Fibroblast of the aortic adventitia (primary cell): ENCODE data around the gene GRPEL2. TPM values are rescaled to one million over a fixed set of nuclear protein-coding genes. Genes with fewer than 3 reads are reported as not detected.

Experiments used
- DNase-seq: peaks from one replicate; pipeline ENCODE4 v3.0.0-alpha.2; 2010; ENCODE audit warnings: low read depth
- H3K4me3 ChIP-seq: 2 replicates; pipeline ENCODE4 v1.5.1; 2011; ENCODE audit warnings: low read depth, mild to moderate bottlenecking, control low read depth, low read length, moderate library complexity
- total RNA-seq: library from RNA; depleted of rRNA; stranded (reverse); fragments of >200 nt; gene quantifications from 2 replicates; pipeline ENCODE4 v1.2.3, GENCODE V29; 2012; ENCODE audit warnings: low replicate concordance
- TF ChIP-seq, protein P1 (sequence below): IDR thresholded peaks from 2 replicates; pipeline ENCODE4 v1.5.1; 2011; ENCODE audit warnings: mild to moderate bottlenecking, low read length, control low read depth, inconsistent platforms; ENCODE audit not compliant: insufficient read depth

GRPEL2 gene
- total RNA-seq, 1 donor: 37.0 TPM

DNA sequence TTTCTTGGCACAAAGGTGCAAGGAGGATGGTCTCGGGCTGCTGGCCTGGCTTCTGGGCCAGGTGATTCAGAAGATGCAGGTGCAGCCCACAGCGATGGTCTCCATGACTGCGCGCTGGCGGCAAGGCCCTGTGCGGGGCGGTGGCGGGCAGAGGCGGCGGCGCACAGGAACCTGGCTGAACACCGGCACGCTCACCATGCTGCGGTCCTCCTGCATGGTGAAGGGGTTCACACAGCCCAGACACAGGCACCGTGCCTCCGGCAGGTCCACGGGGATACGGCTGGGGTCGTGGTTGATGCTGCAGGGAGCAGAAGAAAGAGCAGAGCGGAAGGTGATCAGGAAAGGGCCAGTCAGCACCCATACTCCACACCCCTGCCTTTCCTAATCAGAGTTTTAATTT lies 29.0 kb downstream of the GRPEL2 start:
- DNase-seq: no peak
- no peak overlapping the region for H3K4me3 ChIP-seq
- TF ChIP-seq, protein P1, sequence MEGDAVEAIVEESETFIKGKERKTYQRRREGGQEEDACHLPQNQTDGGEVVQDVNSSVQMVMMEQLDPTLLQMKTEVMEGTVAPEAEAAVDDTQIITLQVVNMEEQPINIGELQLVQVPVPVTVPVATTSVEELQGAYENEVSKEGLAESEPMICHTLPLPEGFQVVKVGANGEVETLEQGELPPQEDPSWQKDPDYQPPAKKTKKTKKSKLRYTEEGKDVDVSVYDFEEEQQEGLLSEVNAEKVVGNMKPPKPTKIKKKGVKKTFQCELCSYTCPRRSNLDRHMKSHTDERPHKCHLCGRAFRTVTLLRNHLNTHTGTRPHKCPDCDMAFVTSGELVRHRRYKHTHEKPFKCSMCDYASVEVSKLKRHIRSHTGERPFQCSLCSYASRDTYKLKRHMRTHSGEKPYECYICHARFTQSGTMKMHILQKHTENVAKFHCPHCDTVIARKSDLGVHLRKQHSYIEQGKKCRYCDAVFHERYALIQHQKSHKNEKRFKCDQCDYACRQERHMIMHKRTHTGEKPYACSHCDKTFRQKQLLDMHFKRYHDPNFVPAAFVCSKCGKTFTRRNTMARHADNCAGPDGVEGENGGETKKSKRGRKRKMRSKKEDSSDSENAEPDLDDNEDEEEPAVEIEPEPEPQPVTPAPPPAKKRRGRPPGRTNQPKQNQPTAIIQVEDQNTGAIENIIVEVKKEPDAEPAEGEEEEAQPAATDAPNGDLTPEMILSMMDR: no peak

DNA sequence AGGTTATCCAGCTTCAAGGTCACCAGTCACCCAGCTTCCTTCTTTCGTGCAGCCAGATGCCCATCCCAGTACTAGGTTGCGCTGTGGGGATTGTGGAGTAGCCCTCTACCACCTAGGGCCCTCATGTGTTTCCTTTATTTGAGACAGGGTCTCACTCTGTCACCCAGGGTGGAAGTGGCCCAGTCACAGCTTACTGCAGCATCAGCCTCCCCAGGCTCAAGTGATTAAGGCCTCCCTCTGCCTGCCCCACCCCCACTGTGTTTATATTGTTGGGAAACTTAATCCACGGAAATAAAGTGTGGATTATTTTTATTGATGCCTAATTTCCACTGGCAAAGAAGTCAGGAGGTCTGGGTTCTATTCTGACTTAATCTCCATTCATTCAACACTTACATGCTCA lies 29.5 kb downstream of the GRPEL2 start:
- TF ChIP-seq, protein P1: no peak
- DNase-seq: no peak
- no peak overlapping the region for H3K4me3 ChIP-seq

DNA sequence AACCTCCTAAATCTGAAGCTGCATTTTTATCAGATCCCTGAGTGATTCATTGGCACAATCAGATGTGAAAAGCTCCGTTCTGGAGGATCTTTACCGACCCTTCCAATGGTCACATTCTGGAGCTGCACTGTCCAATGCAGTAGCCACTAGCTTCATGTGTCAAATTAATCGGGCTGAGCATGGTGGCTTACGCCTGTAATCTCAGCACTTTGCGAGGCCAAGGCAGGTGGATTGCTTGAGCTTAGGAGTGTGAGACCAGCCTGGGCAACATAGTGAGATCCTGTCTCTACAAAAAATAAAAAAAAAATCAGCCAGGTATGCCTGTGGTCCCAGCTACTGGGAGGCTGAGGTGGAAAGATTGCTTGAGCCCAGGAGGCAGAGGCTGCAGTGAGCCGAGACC lies 30.1 kb downstream of the GRPEL2 start:
- TF ChIP-seq, protein P1: no peak
- H3K4me3 ChIP-seq: no peak overlapping the region
- DNase-seq: no peak

DNA sequence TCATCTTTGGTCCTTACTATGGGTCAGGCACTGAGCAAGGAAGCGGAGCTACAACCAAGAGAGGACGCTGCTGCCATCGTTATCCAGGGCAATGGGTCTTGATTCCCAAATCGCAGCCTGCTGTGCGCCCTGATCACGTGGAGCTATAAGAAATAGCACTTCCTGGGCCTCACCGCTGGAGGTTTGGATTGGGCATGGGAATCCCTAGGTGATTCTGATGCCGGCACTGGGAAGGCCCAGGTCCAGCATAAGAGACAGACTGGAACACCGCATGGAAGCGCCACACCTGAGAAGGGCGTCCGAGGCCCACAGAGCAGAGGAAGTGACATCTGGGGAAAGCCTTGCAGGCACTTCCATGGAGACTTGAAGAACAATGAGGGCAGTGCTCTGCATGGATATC lies 30.8 kb downstream of the GRPEL2 start:
- no peak for DNase-seq
- H3K4me3 ChIP-seq: no peak overlapping the region
- TF ChIP-seq, protein P1: no peak

DNA sequence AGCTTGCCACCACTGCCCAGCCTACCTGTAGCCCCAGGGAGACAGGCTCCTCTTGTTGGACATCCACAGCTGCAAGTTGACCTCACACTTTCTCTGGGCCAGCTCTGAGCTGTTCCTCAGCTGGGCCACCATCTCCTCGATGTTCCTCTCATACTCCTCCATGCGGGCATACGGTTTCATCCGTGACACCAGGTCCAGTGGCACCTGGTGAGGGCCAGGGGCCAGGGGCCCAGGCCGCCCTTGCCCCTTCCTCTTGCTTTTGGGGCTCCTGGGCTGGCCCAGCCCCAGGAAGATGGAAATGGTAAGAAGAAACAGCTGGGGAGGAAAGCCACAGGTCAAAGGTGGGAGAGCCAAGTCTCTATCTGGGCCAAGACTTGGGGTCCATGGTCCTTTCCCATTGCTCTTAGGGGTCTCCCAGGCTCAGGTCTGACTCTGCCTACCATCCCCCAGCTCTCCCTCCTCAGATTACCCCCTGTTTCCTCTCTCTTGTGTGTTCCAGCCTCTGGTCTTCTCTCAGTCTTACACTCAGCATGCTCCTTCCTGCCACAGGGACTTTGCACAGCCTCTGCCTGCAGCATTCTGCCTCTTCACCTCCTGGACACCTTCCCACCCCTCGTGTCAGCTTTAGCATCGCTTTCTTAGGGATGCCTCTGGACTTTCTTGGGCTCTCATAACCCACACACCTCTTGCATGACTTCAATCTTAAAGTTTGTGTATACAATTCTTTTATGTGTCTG lies 31.6 kb downstream of the GRPEL2 start:
- no peak overlapping the region for H3K4me3 ChIP-seq
- no peak for DNase-seq
- TF ChIP-seq, protein P1: no peak

DNA sequence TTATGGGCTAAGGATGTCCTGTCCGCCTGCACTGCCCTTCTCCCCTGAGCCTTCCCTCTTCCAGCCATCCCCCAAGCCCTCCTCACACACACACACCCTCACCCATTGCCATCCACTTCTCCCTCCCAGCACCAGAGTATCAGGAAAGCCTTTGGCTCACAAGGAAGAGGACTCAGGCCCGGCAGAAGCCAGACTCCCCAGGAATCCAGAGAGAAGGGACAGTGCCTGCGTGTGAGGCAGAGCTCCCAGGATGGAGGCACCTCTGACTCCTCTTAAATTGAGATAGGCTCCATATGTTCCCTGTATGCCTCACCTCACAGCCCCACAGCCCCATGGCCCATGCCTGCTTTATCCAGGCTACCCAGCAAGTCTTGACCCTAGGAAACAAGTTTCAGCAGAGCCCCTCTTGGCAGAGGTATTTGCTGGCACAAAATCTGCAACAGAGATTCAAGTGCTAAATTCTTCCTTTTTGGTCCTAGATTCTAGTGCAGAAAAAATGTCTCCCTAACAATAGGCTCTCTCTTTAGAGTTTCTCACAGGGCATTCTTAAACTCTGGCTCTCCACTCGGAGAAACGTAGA lies 33.0 kb downstream of the GRPEL2 start:
- DNase-seq: no peak
- no peak overlapping the region for H3K4me3 ChIP-seq
- TF ChIP-seq, protein P1: no peak
